Mesendoderm (in vitro differentiated cells): ENCODE measurements around the gene CLIC3.

Experiments used
- DNase-seq: peaks from one replicate; pipeline ENCODE4 v3.0.0; 2013
- H2AK5ac ChIP-seq: 2 replicates; pipeline ENCODE4 v1.6.1; 2013; ENCODE audit warnings: low read length, inconsistent platforms
- H2BK120ac ChIP-seq: 2 replicates; pipeline ENCODE4 v1.6.1; 2013; ENCODE audit warnings: low read depth, mild to moderate bottlenecking, low read length, moderate library complexity, mixed read lengths
- H2BK15ac ChIP-seq: replicated peaks from 2 replicates; pipeline ENCODE4 v1.6.1; 2013; ENCODE audit warnings: low read depth, mild to moderate bottlenecking, moderate library complexity
- H2BK5ac ChIP-seq: 2 replicates; pipeline ENCODE4 v1.6.1; 2013; ENCODE audit warnings: low read length, inconsistent platforms
- H3K18ac ChIP-seq: 2 replicates; pipeline ENCODE4 v1.6.1; 2013; ENCODE audit warnings: mild to moderate bottlenecking, low read length, mixed read lengths
- H3K23ac ChIP-seq: one replicate; pipeline ENCODE4 v1.6.1; 2013; ENCODE audit warnings: low read length
- H3K27ac ChIP-seq: 2 replicates; pipeline ENCODE4 v1.5.1; 2013; ENCODE audit warnings: low read depth, mild to moderate bottlenecking, inconsistent platforms, low read length, moderate library complexity
- H3K27me3 ChIP-seq: 2 replicates; pipeline ENCODE4 v1.6.1; 2013; ENCODE audit warnings: low read length, control low read depth, mild to moderate bottlenecking, inconsistent platforms; ENCODE audit not compliant: insufficient read depth, poor library complexity
- H3K36me3 ChIP-seq: 2 replicates; pipeline ENCODE4 v1.6.1; 2013; ENCODE audit warnings: low read length, inconsistent platforms; ENCODE audit not compliant: control insufficient read depth, insufficient read depth
- H3K4ac ChIP-seq: one replicate; pipeline ENCODE4 v1.6.1; 2013; ENCODE audit warnings: low read depth, mild to moderate bottlenecking, low read length, moderate library complexity
- H3K4me1 ChIP-seq: 2 replicates; pipeline ENCODE4 v1.6.1; 2013; ENCODE audit warnings: low read depth, low read length, inconsistent platforms; ENCODE audit not compliant: control insufficient read depth
- H3K4me2 ChIP-seq: 2 replicates; pipeline ENCODE4 v1.6.1; 2013; ENCODE audit warnings: low read length
- H3K4me3 ChIP-seq: 2 replicates; pipeline ENCODE4 v1.5.1; 2013; ENCODE audit warnings: mild to moderate bottlenecking, low read length
- H3K56ac ChIP-seq: one replicate; pipeline ENCODE4 v1.6.1; 2013; ENCODE audit warnings: low read length
- H3K79me1 ChIP-seq: 2 replicates; pipeline ENCODE4 v1.6.1; 2013; ENCODE audit warnings: low read length, inconsistent platforms
- H3K79me2 ChIP-seq: 2 replicates; pipeline ENCODE4 v1.6.1; 2013; ENCODE audit warnings: mild to moderate bottlenecking, low read length; ENCODE audit not compliant: control insufficient read depth, insufficient read depth
- H3K9ac ChIP-seq: 2 replicates; pipeline ENCODE4 v1.6.1; 2013; ENCODE audit warnings: low read length, inconsistent platforms
- H4K5ac ChIP-seq: one replicate; pipeline ENCODE4 v1.6.1; 2013; ENCODE audit warnings: low read length
- H4K8ac ChIP-seq: one replicate; pipeline ENCODE4 v1.6.1; 2013; ENCODE audit warnings: low read depth, mild to moderate bottlenecking, control low read depth, low read length, moderate library complexity
- WGBS: extraction: QIAGEN DNeasy Blood & Tissue Kit; methylation state at CpG from one replicate; pipeline ENCODE4 v1.1.7; 2013; ENCODE audit warnings: low lambda C conversion rate, missing lambda C conversion rate; ENCODE audit not compliant: insufficient coverage; ENCODE audit errors: extremely low coverage; 5-methylcytosine and 5-hydroxymethylcytosine counted together

CLIC3 gene

DNA sequence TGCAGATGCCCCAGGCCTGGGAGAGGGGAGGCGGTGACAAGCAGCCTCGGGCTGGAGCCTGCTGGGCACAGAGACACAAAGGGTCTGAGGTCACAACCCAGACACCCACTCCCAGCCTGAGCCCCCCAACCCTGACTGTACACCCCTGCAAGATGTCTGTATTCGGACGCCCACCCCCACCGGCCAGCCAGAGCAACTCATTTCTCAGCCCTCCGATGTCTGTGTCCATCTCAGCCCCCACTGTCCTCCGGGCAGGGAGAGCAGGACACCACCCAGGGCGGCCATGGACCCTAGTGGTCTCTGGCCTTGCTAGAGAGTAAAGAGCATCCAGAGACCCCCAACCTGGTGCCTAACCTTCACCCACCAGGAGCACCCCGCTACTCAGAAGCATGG is 40.4 kb downstream of the CLIC3 start:
- H4K5ac ChIP-seq, result no peak overlapping the region
- no peak overlapping the region for H3K23ac ChIP-seq
- H2BK15ac ChIP-seq, result no peak overlapping the region
- H2BK5ac ChIP-seq, result no peak overlapping the region
- no peak overlapping the region for H3K27ac ChIP-seq
- no peak overlapping the region for H3K56ac ChIP-seq
- H3K27me3 ChIP-seq, result no peaks in the 10 kb centered on the region
- H3K36me3 ChIP-seq, result no peaks in the 10 kb centered on the region
- H3K4ac ChIP-seq, result no peak overlapping the region
- no peak overlapping the region for H3K4me2 ChIP-seq
- no CpG with 5 or more reads among the region's 9 CpGs for whole genome bisulfite sequencing
- H2AK5ac ChIP-seq, result no peak overlapping the region
- no peaks in the 10 kb centered on the region for H3K4me1 ChIP-seq
- no peak overlapping the region for H3K4me3 ChIP-seq
- H3K79me2 ChIP-seq, result no peaks in the 10 kb centered on the region
- H2BK120ac ChIP-seq, result no peak overlapping the region
- no peak overlapping the region for H3K18ac ChIP-seq
- no peak for DNase-seq
- no peak overlapping the region for H3K9ac ChIP-seq
- no peak overlapping the region for H4K8ac ChIP-seq
- H3K79me1 ChIP-seq, result no peaks in the 10 kb centered on the region

DNA sequence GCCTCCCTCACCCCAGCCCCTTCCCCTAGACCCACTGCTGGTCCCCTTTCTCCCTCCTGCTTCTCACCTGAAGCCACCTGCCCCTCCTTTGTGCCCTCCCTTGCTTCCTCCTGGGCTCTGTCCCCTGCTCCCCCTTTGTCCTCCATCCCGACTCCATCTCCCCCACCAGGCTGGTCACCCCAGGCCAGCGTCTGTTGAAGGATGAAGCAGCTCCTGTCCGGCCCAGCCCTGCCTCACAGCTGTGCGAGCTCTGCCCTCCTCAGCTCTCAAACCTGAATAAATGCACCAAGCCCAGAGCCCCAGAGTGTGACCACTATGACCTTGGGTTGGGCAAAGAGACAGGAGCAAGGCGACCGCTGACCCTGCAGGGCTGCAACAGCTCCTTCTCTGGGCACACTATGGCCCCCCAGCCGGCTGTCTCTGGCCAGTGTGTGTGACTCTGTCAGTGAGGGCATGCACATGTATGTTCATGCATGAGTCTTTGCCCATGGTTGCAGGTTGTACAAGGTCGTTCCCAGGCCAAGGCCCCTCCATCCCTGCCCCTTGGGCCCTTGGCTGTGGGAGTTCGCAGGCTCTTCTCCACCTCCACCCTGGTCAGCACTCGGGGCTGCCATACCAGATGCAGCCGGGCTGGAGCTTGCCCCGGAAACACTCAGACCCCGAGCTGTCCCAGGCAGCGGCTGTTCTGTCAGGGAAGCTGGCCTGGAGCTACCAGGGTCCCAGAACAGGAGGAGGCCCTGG is 41.0 kb downstream of the CLIC3 start:
- Histone ChIP-seq H3K4me3 (no peak overlapping the region), H2BK5ac (no peak overlapping the region), H2AK5ac (no peak overlapping the region), H3K56ac (no peak overlapping the region), H3K4ac (no peak overlapping the region), H3K18ac (no peak overlapping the region), H3K36me3 (no peaks in the 10 kb centered on the region), H2BK120ac (no peak overlapping the region), H3K4me2 (no peak overlapping the region), H3K4me1 (no peaks in the 10 kb centered on the region), H4K8ac (no peak overlapping the region), H3K27me3 (no peaks in the 10 kb centered on the region), H3K79me1 (no peaks in the 10 kb centered on the region), H2BK15ac (no peak overlapping the region), H3K27ac (no peak overlapping the region), H3K23ac (no peak overlapping the region), H4K5ac (no peak overlapping the region), H3K79me2 (no peaks in the 10 kb centered on the region), H3K9ac (no peak overlapping the region)
- no peak for DNase-seq
- no CpG with 5 or more reads among the region's 14 CpGs for WGBS

DNA sequence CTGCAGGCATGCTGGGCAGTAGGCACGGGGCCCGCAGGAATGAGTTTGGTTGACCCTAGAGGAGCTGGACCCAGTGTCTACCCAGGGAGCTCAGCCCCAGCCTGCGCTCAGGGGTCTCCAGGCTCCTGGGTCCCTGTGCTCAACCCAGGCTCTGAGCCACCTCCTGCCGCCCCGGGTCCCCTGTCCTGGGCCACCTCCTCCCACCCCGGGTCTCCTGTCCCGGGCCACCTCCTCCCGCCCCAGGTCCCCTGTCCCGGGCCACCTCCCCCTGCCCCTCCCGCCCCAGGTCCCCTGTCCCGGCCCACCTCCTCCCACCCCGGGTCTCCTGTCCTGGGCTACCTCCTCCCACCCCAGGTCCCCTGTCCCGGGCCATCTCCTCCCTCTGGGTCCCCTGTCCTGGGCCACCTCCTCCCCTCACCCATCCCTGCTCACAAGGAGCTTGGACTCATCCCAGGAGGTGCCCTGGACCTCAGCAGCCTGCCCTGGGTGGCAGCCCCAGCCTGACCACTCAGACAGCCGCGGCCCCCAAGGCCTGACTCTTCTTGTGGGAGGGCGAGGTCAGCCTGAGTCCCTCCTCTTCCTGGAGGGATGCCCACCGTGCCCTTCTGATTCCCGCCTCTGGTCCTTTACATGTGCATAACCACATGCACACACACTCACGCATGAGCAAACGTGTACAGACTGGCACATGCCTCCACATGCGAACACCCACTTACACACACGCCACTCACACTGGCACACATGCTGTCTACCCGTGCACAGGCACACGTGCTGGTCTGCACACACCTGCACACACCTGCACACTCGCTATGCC is 41.9 kb downstream of the CLIC3 start:
- Histone ChIP-seq H3K4ac (no peak overlapping the region), H2BK120ac (no peak overlapping the region), H3K18ac (no peak overlapping the region), H2AK5ac (no peak overlapping the region), H3K79me2 (no peaks in the 10 kb centered on the region), H3K36me3 (no peaks in the 10 kb centered on the region), H2BK5ac (no peak overlapping the region), H3K23ac (no peak overlapping the region), H3K4me3 (no peak overlapping the region), H3K27me3 (no peaks in the 10 kb centered on the region), H3K79me1 (no peaks in the 10 kb centered on the region), H2BK15ac (no peak overlapping the region), H4K5ac (no peak overlapping the region), H3K9ac (no peak overlapping the region), H3K56ac (no peak overlapping the region), H3K4me2 (no peak overlapping the region), H3K4me1 (no peaks in the 10 kb centered on the region), H4K8ac (no peak overlapping the region), H3K27ac (no peak overlapping the region)
- DNase-seq, result no peak
- no CpG with 5 or more reads among the region's 25 CpGs for WGBS

DNA sequence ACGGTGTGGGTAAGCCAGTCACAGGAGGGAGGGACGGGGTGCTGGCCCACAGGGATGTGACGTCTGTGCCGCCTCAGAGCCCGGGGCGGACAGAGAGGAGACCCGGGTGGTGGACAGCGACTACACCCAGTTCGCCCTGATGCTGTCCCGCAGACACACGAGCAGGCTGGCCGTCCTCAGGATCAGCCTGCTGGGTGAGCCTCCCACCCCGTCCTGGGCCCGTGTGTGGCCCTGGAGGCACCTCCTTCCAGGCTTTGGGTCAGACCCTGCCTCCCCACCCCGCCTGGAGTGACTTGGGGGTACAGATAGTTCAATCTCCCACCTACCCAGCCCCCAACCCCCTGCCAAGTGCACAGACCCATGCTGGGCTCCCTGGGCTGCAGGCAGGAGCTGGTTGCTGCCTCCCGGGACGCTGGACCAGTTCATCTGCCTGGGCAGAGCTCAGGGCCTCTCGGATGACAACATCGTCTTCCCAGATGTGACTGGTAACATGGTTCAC is 42.5 kb downstream of the CLIC3 start:
- Histone ChIP-seq H2BK120ac (no peak overlapping the region), H2AK5ac (no peak overlapping the region), H3K36me3 (no peaks in the 10 kb centered on the region), H3K23ac (no peak overlapping the region), H3K4me1 (no peaks in the 10 kb centered on the region), H3K4me3 (no peak overlapping the region), H3K56ac (no peak overlapping the region), H4K8ac (no peak overlapping the region), H3K79me2 (no peaks in the 10 kb centered on the region), H3K9ac (no peak overlapping the region), H4K5ac (no peak overlapping the region), H3K18ac (no peak overlapping the region), H3K4me2 (no peak overlapping the region), H2BK15ac (no peak overlapping the region), H2BK5ac (no peak overlapping the region), H3K79me1 (no peaks in the 10 kb centered on the region), H3K27me3 (no peaks in the 10 kb centered on the region), H3K4ac (no peak overlapping the region), H3K27ac (no peak overlapping the region)
- WGBS, result no CpG with 5 or more reads among the region's 19 CpGs
- no peak for DNase-seq

DNA sequence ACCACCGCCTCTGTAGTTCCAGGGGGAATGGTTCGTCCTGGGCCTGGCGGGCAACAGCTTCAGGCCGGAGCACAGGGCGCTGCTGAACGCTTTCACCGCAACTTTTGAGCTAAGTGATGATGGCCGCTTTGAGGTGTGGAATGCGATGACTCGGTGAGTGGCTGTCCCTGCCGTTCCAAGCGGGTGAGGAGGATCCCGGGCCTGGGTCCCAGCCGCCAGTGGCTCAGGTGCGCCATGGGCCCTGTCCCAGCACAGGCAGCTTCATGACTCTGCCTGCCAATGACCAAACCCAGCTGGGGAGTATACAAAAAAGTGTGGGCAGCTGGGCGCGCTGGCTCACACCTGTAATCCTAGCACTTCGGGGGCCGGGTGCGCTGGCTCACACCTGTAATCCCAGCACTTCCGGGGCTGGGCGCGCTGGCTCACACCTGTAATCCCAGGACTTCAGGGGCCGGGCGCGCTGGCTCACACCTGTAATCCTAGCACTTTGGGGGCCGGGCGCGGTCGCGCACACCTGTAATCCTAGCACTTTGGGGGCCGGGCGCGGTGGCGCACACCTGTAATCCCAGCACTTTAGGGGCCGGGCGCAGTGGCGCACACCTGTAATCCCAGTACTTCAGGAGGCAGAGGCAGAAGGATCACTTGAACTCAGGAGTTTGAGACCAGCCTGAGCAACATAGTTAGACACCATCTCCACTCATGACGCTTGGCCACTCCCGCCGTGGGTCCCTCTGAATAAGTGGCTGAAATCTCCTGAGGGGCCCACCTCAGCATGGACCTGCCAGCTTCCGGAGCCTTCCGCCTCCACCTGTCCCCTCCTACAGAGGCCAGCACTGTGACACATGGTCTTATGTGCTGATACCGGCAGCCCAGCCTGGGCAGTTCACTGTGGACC is 43.2 kb downstream of the CLIC3 start:
- H3K9ac ChIP-seq, result no peak overlapping the region
- H3K36me3 ChIP-seq, result no peaks in the 10 kb centered on the region
- no peak overlapping the region for H4K8ac ChIP-seq
- no CpG with 5 or more reads among the region's 44 CpGs for WGBS
- DNase-seq, result no peak
- H3K79me1 ChIP-seq, result no peaks in the 10 kb centered on the region
- no peaks in the 10 kb centered on the region for H3K79me2 ChIP-seq
- no peak overlapping the region for H3K23ac ChIP-seq
- H2AK5ac ChIP-seq, result no peak overlapping the region
- no peak overlapping the region for H3K4me2 ChIP-seq
- no peak overlapping the region for H2BK15ac ChIP-seq
- H3K18ac ChIP-seq, result no peak overlapping the region
- H2BK5ac ChIP-seq, result no peak overlapping the region
- H3K4me1 ChIP-seq, result no peaks in the 10 kb centered on the region
- no peak overlapping the region for H3K4ac ChIP-seq
- H3K56ac ChIP-seq, result no peak overlapping the region
- H3K27ac ChIP-seq, result no peak overlapping the region
- no peak overlapping the region for H2BK120ac ChIP-seq
- no peak overlapping the region for H4K5ac ChIP-seq
- H3K27me3 ChIP-seq, result no peaks in the 10 kb centered on the region
- H3K4me3 ChIP-seq, result no peak overlapping the region
